Mesothelial cell of epicardium (in vitro differentiated cells): Measurements from ENCODE around the gene MBD2. TPM values are rescaled to one million over a fixed set of nuclear protein-coding genes. Genes with fewer than 3 reads are reported as not detected.
"Not testable (repeated sequence)": the region's sequence is repeated elsewhere in the genome, so short reads cannot be mapped to it uniquely, and the experiment has no call there.

Experiments used
- DNase-seq, 2 experiments: peaks; one replicate each; pipeline ENCODE4 v3.0.0; 2021; ENCODE audit warnings: low spot score in 2 of 2; ENCODE audit not compliant: unreplicated experiment in 2 of 2
- H3K27ac Mint-ChIP-seq: 2 replicates; pipeline ENCODE4 v1.8.0; 2021; ENCODE audit warnings: mixed read lengths
- H3K27me3 Mint-ChIP-seq: 2 replicates; pipeline ENCODE4 v1.8.0; 2021; ENCODE audit warnings: low read depth, mixed read lengths
- H3K36me3 Mint-ChIP-seq: 2 replicates; pipeline ENCODE4 v1.8.0; 2021; ENCODE audit warnings: mixed read lengths
- H3K4me1 Mint-ChIP-seq: 2 replicates; pipeline ENCODE4 v1.8.0; 2021; ENCODE audit warnings: mixed read lengths
- H3K4me3 Mint-ChIP-seq: 2 replicates; pipeline ENCODE4 v1.8.0; 2021; ENCODE audit warnings: mild to moderate bottlenecking, moderate library complexity, mixed read lengths
- H3K9me3 Mint-ChIP-seq: 2 replicates; pipeline ENCODE4 v1.8.0; 2021; ENCODE audit warnings: mixed read lengths
- total RNA-seq: library from RNA; stranded (reverse); gene quantifications from 3 replicates; pipeline ENCODE4 v1.2.1, GENCODE V29; 2021
- TF ChIP-seq, protein P1 (sequence below): fragments of 200-600 bp; sonication (generic); IDR thresholded peaks from one replicate; pipeline ENCODE4 v1.5.0; 2021; ENCODE audit warnings: antibody characterized with exemption; ENCODE audit not compliant: unreplicated experiment

MBD2 gene
- total RNA-seq, 1 donor from 2014 or later: 66.0 TPM

DNA sequence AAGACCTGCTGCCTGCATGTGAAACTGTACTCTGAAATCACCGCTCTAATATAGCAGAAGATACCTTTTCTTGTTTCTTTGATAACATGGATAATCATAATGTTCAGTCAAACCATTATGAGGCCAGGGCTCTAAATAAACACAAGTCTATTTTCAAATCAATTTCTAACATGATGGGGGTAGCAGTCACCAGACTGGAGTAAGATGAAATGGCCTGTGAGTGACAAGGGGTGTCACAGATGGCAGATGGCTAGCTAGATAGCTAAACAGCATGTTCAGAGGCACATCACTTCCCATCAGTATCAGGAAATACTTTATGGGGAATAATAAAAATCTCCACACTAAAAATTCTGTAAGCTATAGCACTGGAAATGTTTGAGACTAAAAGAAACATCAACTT, 14.0 kb downstream of the MBD2 start:
- Mint-ChIP-seq H3K4me1 (peaks cover 32% of the 10 kb centered on the region), H3K4me3 (no peak overlapping the region), H3K9me3 (no peaks in the 10 kb centered on the region), H3K27me3 (no peaks in the 10 kb centered on the region), H3K27ac (no peak overlapping the region), H3K36me3 (no peaks in the 10 kb centered on the region)
- TF ChIP-seq, protein P1, sequence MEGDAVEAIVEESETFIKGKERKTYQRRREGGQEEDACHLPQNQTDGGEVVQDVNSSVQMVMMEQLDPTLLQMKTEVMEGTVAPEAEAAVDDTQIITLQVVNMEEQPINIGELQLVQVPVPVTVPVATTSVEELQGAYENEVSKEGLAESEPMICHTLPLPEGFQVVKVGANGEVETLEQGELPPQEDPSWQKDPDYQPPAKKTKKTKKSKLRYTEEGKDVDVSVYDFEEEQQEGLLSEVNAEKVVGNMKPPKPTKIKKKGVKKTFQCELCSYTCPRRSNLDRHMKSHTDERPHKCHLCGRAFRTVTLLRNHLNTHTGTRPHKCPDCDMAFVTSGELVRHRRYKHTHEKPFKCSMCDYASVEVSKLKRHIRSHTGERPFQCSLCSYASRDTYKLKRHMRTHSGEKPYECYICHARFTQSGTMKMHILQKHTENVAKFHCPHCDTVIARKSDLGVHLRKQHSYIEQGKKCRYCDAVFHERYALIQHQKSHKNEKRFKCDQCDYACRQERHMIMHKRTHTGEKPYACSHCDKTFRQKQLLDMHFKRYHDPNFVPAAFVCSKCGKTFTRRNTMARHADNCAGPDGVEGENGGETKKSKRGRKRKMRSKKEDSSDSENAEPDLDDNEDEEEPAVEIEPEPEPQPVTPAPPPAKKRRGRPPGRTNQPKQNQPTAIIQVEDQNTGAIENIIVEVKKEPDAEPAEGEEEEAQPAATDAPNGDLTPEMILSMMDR: no peak
- no peak for DNase-seq

DNA sequence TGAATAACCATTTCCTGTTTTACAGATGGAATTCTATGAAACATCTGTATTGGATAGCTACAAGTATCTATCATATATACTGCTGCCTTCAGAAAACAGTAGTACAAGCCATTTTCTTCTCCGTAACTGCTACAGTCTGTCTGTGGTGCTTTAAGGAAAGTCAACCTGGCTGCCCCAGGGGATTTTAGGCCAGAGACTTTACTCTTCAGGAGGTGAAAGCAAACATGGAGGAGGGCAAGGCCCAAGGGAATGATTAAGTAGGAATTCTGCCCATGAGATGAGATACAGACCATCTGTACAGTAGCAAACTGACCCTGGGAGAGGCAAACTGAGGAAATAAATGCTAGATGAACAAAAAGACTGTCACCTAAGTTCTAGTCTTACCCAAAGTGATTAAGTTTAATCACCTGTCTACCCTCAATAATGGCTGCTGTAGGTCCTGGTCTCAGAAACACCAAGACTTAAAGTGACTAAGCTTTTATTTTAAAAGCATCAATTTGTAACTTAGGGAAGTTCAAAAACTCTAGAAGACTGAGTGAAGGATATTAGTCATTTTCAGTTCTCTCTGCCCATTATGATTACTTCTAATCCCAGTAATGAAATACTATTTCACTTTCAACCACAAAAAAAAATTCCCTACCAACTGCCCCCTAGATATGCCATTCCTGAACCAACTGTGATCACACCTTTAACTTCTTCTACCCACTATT, 14.8 kb downstream of the MBD2 start:
- TF ChIP-seq, protein P1: no peak
- H3K36me3 Mint-ChIP-seq: peaks cover 2% of the 10 kb centered on the region
- no peak overlapping the region for H3K4me3 Mint-ChIP-seq
- H3K4me1 Mint-ChIP-seq: peaks cover 35% of the 10 kb centered on the region
- H3K27me3 Mint-ChIP-seq: no peaks in the 10 kb centered on the region
- no peak for DNase-seq
- peak overlapping the region; percentile 78 for H3K27ac Mint-ChIP-seq
- H3K9me3 Mint-ChIP-seq: no peaks in the 10 kb centered on the region

DNA sequence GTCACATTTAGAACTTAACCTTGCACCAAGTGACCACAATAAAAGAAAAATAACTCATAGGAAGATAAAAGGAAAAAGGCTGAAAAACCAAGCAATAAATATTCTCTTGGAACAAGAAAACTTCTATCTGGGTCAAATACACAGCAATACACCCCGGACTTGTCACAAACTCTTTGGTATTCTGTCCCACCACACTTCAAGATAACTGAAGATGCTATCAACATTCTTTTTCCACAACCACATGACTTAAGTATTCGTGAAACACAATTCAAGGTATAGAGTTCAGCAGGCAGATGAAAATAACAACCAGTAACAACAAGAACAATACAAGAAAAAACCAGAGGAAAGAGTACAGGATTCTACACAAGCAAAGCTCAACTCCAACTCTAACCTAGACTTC, 18.0 kb downstream of the MBD2 start:
- Mint-ChIP-seq H3K27me3 (no peaks in the 10 kb centered on the region), H3K4me1 (peaks cover 43% of the 10 kb centered on the region), H3K27ac (peak overlapping the region; percentile 84), H3K36me3 (peaks cover 10% of the 10 kb centered on the region), H3K9me3 (no peaks in the 10 kb centered on the region), H3K4me3 (no peak overlapping the region)
- no peak for DNase-seq
- TF ChIP-seq, protein P1: no peak

DNA sequence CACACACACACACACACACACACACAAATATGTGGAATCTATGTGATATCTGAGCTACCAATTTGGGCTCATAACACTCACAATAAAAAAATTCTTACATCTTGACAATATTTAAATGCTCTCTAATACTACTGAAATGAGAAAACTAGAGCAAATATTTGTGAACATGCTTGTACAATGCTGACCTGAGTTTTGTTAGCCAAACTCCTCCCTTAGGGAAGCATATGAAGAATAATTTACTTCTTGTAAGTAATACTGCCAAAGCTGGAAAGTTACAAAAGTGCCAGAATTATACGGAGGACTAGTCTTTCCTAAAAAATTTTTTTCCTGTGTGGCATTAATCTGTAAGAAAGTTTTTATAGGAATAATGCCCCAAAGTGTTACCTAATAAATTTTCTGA, 18.5 kb downstream of the MBD2 start:
- H3K27me3 Mint-ChIP-seq: no peaks in the 10 kb centered on the region
- no peak overlapping the region for H3K4me3 Mint-ChIP-seq
- H3K9me3 Mint-ChIP-seq: no peaks in the 10 kb centered on the region
- peaks cover 15% of the 10 kb centered on the region for H3K36me3 Mint-ChIP-seq
- TF ChIP-seq, protein P1: no peak
- peak overlapping the region; percentile 84 for H3K27ac Mint-ChIP-seq
- DNase-seq: no peak
- peaks cover 40% of the 10 kb centered on the region for H3K4me1 Mint-ChIP-seq

DNA sequence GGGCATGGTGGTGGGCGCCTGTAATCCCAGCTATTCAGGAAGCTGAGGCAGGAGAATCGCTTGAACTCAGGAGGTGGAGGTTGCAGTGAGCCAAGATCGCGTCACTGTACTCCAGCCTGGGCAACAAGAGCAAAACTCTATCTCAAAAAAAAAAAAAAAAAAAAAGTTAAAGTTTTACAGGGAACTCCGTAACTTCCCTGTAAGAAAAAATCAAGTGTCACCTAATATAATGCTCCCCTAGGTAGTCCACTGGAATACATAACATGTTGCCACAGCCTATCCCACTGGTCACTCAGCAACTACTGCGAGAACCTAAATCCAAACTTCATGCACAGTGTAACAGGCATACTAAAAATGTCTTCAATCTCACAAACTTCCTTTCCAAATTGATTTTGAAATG, 19.0 kb downstream of the MBD2 start:
- H3K9me3 Mint-ChIP-seq, H3K27me3 Mint-ChIP-seq, H3K4me3 Mint-ChIP-seq, DNase-seq: not testable (repeated sequence)
- peaks cover 17% of the 10 kb centered on the region for H3K36me3 Mint-ChIP-seq
- H3K4me1 Mint-ChIP-seq: peaks cover 40% of the 10 kb centered on the region
- peak overlapping the region; percentile 66 for H3K27ac Mint-ChIP-seq

DNA sequence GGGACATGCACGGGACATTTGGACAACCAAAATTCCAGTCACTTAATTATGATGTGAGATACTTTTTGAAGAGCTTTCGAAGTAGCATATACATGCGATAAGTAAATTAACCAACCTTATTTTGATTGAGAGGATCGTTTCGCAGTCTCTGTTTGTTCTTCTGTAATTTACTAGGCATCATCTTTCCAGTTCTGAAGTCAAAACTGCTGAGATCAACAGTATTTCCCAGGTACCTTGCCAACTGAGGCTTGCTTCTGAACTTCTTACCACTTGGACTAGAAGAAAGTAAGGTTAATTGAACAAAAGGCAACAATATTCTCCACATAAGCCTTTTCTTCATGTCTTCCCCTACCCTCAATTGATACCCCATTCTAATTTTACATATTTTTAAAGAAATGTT, 19.6 kb downstream of the MBD2 start:
- no peak for DNase-seq
- H3K27me3 Mint-ChIP-seq: no peaks in the 10 kb centered on the region
- H3K27ac Mint-ChIP-seq: peak overlapping the region; percentile 35
- peaks cover 35% of the 10 kb centered on the region for H3K4me1 Mint-ChIP-seq
- no peak overlapping the region for H3K4me3 Mint-ChIP-seq
- no peaks in the 10 kb centered on the region for H3K9me3 Mint-ChIP-seq
- peaks cover 20% of the 10 kb centered on the region for H3K36me3 Mint-ChIP-seq
- TF ChIP-seq, protein P1: no peak
